HUDEP-2 (cell line): ENCODE measurements around the gene CHTF18.

ENCODE experiments used
- DNase-seq, 76 experiments: peaks; one replicate each; lab custom pipeline; 2025; ENCODE audit not compliant: unreplicated experiment in 76 of 76; lab: John Stamatoyannopoulos, UW

CHTF18 gene

DNA sequence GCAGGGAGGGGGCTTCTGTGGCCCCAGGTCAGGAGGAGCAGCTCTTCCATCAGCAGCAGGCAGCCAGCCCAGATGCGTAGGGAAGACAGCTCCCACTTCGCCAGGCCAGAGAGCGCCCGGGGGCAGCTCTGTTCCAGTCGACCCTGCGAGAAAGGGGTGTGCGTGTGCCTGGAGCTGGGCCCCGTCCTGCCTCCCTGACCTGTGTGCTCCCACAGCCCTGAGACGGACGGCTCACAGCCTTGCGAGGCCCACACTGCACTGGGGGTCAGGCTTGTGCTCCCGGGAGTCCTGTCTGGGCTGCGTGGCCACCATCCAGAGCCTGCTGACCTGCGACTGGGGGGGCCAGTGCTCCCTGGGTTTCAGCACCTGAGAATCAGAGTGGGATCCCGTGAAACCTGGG is 28.4 kb upstream of the CHTF18 start:
- DNase-seq = no peak

DNA sequence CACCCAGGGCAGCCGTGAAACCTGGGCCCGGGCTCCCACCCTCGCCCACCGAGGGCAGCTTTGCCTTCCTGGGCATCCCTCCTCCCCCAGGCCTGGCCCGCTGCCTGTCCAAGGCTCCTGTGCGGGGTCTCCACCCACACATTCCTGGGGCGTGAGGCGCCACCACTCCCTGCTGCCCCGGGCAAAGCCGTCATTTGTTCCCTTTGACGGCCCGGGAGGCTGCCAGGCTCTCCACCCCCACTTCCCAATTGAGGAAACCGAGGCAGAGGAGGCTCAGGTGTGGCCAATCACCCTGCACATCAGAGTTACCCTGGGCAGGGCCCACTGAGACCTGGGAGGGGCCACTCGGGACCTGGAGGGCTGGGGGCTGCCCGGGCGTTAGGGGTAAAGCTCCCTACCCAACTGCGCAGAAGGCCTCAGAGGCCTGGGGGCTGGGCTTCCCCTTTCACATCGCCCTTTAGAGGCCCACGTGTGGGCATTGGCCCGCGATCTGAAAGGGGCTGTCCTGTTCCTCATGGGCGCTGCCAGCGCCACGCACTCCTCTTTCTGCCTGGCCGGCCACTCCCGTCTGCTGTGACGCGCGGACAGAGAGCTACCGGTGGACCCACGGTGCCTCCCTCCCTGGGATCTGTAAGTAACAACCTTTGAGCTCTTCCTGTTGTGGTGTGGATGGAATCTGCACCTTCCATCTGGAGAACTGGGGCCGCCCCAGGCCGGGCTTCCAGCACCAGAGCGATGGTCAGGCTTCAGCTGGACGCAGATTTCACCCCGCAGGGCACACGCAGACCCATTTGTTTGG is 27.7 kb upstream of the CHTF18 start, which contains the start of gene MSLN:
Gene MSLN (plus strand): TSS at position 190 of the 799 bp plus-strand sequence. CDS start 1,947 bp downstream, outside the sequence.
- no peak for DNase-seq

DNA sequence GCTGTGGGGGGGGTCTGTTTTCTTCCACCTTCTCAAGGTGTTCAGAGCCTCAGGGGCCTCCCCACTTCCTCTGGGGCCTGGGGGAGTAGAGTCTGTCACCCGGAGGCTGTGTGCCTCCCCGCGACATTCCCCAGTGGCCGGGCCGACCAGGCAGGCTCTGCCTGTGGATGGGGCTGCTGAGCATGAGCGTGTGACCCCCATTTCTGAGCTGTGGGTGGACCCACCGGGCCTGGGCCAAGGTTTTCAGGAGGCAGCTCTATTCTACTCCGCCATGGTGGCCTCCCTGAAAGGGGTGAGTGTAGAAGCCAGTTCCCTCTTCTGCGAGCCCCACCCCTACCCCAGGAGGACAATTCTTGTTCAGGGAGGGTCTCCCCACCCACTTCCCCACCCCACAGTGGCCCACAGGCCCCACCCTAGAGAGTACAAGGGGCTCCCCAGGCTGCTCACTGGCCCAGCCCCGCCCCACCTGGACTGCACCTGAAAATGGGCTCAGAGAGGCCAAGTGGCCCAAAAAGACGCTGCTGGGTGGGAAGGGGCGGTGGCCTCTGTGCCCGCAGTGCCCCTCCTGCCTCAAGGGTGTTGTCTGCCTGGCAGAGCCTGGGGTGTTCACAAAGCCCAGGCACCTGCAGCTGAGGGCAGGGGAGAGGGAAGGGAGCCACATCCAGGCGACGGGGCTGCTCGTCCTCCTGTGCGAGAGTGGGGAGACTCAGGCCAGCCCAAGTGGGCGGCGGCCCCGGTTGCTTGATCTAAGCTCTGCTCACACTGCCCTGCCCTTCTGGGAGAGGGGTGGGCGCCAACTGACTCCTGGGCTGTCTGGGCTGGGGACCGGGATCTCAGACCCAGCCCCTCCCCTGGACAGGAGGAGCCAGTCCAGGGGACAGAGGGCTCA is 26.6 kb upstream of the CHTF18 start:
- no peak for DNase-seq

DNA sequence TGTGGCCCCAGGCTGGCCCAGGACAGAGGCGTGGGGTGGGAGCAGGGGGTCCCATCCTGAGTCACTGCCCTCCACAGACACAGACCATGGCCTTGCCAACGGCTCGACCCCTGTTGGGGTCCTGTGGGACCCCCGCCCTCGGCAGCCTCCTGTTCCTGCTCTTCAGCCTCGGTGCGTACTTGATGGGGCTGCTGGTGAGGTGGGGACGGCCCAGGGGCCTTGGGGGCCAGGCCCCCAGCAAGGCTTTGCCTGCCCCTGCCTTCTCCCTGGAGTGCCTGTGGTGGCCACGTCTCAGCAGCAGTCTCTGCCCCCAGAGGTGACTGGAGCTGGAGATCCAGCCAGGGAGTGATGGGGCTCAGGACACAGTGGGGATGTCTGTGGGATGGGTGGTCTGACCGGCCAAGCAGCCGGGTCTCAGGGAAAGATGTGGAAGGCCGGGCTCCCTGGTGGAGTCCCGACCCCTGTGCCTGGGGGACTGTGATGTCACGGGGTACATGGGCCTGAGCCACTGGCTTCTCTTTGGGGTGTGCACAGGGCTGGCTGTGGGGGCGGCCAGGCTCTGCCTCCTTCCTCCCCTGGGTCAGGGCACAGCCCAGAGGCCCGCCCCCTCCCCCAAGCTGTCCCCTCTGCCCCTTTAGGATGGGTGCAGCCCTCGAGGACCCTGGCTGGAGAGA is 25.7 kb upstream of the CHTF18 start:
- DNase-seq = no peak

DNA sequence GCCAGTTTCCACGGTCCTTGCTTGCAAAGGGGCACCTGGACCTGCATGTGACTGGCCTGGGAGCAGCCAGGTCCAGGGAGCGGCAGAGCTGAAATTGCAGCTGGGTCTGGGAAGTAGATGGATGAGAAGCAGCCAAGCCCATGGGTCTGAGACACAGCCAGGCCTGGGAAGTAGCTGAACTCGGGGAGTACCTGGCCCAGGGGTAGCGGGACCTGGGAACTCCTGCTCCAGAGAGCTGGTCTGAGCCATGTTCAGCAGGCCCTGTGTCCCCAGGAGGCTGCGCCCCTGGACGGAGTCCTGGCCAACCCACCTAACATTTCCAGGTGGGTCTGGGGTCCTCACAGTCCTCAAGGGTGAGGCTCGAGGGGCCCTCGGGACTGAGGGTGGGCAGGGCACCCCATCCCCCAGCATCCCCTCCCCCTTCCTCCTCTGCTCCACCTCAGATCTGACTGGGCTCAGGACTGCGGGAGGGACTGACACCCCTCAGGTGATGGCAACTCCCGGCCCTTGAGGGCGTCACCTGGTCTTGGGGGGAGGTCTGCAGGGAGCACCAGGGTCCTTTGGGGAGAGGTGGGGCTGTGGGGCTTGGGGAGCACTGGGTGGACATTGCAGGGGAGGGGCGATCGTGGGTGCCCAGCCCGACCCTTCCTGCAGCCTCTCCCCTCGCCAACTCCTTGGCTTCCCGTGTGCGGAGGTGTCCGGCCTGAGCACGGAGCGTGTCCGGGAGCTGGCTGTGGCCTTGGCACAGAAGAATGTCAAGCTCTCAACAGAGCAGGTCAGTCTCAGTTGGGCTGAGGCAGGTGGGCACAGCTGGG is 24.8 kb upstream of the CHTF18 start:
- no peak for DNase-seq

DNA sequence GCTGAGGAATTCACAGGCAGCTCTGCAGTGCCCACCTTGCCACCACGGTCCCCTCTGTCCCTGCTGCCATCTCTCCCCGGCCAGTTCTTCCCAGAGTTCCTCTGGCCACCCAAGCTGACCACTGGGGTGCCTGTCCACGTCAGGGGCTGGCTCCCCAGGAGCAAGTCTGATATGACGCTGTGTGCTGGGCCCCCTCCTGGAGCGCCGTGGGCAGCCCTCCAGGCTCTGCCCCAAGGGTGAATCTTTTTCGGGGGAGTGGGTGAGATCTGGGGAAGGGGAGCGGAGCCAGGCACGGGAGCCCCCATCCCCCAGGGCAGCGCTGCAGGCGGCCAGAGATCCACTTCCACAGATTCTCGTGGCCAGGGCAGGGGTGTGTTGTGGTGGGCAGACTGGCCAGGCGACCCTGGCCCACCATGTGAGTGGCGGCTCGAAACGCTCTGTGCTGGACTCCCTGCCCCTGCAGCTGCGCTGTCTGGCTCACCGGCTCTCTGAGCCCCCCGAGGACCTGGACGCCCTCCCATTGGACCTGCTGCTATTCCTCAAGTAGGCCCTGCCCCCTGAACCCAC is 24.2 kb upstream of the CHTF18 start:
- DNase-seq = no peak

DNA sequence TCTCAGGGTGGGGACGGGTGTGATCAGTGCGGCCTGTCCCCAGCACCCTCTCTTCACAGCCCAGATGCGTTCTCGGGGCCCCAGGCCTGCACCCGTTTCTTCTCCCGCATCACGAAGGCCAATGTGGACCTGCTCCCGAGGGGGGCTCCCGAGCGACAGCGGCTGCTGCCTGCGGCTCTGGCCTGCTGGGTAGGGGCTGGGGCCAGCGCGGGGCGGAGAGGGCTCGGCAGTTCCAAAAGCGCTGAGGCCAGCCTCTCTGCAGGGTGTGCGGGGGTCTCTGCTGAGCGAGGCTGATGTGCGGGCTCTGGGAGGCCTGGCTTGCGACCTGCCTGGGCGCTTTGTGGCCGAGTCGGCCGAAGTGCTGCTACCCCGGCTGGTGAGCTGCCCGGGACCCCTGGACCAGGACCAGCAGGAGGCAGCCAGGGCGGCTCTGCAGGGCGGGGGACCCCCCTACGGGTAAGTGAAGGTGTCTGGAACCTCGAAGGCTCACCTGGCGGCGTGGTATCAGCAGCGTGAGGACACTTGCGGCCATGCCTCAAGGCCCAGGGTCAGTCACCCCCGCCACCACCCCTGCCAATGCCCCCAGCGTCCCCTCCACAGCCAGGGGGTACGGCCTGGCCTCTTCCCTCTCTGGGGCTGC is 23.5 kb upstream of the CHTF18 start:
- DNase-seq = no peak

DNA sequence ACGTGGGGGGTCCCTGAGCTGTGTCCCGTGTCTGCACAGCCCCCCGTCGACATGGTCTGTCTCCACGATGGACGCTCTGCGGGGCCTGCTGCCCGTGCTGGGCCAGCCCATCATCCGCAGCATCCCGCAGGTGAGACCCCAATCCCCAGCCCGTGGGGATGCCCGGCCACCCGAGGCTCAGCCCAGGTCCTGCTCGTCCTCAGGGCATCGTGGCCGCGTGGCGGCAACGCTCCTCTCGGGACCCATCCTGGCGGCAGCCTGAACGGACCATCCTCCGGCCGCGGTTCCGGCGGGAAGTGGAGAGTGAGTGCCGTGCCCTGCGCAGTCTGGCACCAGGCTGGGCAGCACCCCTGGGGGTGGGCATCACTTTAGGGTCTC is 22.9 kb upstream of the CHTF18 start:
- DNase-seq = no peak

DNA sequence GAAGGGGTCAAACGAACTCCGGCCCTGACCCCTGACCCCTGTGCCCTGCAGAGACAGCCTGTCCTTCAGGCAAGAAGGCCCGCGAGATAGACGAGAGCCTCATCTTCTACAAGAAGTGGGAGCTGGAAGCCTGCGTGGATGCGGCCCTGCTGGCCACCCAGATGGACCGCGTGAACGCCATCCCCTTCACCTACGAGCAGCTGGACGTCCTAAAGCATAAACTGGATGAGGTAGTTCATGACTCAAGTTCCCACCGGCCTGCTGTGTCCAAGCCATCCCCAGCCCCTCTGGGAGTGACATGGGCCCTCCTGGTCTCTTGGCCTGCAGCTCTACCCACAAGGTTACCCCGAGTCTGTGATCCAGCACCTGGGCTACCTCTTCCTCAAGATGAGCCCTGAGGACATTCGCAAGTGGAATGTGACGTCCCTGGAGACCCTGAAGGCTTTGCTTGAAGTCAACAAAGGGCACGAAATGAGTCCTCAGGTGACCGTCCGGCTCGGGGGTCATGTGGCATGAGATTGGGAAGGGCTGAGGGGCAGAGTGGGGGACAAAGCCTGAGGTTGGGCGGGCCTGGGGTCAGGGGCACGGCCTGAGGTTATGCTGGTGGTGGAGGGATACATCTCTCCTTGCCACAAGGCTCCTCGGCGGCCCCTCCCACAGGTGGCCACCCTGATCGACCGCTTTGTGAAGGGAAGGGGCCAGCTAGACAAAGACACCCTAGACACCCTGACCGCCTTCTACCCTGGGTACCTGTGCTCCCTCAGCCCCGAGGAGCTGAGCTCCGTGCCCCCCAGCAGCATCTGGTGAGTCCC is 22.2 kb upstream of the CHTF18 start:
- no peak for DNase-seq

DNA sequence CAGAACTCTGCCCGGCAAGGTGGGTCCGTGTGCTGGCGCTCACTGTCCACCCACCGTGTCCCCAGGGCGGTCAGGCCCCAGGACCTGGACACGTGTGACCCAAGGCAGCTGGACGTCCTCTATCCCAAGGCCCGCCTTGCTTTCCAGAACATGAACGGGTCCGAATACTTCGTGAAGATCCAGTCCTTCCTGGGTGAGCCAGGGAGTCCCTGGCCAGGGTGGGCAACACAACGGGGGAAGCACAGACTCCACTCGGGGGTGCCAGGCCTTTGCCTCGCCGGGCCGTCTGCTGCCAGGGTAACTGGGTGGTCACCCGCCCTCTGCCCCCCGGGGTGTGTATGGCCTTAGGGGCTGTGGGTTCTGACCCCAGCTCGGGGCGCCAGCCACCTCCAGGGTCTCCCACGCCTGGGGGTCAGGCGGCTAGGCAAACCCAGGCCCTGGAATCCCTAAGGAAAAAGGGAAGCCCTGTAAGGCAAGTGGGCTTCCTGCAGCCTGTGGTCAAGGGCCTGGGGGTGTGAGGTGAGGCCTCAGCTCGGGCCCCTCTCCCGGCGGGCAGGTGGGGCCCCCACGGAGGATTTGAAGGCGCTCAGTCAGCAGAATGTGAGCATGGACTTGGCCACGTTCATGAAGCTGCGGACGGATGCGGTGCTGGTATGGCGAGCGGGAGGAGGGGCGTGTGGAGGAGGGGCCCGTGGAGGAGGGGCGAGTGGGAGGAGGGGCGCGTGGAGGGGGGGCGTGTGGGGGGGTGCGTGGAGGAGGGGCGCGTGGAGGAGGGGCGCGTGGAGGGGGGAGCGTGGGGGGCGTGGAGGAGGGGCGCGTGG is 21.4 kb upstream of the CHTF18 start:
- no peak for DNase-seq

DNA sequence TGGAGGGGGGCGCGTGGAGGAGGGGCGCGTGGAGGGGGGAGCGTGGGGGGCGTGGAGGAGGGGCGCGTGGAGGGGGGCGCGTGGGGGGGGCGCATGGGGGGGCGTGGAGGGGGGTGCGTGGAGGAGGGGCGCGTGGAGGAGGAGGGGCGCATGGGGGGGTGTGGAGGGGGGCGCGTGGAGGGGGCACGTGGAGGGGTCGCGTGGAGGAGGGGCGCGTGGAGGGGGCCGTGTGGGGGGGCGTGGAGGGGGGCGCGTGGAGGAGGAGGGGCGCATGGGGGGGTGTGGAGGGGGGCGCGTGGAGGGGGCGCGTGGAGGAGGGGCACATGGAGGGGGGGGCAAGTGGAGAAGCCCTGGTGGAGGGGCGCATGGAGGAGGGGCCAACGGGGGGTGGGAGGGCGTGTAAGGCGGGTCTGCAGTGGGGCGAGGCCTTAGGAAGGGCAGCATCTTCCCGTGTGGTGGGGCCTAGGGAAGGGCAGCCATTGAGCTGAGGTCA is 20.6 kb upstream of the CHTF18 start:
- no peak for DNase-seq

DNA sequence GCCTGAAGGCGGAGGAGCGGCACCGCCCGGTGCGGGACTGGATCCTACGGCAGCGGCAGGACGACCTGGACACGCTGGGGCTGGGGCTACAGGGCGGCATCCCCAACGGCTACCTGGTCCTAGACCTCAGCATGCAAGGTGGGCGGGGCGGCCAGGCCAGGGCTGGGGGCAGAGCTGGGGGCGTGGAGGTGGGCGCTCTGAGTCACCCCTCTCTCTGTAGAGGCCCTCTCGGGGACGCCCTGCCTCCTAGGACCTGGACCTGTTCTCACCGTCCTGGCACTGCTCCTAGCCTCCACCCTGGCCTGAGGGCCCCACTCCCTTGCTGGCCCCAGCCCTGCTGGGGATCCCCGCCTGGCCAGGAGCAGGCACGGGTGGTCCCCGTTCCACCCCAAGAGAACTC is 20.0 kb upstream of the CHTF18 start:
- DNase-seq = no peak

DNA sequence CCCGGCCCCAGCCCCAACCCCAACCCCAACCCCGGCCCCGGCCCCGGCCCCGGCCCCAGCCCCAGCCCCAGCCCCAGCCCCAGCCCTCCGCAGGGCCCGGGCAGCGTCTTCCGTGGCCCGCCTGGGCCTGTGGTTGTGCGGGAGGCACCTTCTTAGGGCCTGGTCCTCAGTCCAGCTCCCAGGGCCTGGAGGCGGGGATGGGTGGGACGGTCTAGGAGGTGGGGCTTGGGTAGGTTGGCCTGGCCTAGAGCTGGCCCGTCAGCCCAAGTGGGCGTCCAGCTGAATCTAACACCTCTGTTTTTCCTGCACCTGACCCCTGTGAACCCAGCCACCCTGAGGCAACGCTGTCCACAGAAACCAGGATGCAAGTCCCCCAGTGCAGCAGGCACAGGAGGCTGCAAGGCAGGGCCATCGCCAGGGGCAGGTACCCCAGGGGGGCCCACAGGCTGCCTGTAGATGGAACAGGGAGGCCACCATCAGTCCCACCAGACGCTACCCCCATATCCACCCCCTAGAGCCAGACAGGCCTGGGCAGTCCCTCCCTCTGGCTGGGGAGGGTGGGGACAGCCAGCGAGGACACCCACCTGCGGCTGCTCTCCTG is 19.1 kb upstream of the CHTF18 start:
- no peak for DNase-seq

DNA sequence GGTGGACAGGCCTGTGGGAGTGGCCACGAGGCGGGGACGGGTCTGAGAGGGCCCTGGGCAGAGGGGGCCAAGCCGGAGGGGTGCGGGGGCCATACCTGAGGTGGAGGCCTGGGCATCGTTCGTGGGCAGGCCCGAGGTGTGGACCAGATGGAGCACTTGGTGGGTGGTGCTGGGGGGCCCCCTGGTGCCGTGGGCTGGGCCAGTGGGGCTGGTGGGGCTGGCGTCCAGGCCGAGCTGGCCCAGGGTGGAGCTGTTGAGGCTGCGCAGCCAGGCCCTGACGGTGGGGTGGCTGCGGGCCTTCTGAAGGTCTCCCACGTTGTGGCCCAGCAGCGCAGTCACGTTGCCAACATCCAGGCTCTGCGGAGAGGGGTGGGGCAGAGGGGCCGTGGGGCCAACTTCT is 18.5 kb upstream of the CHTF18 start:
- DNase-seq = no peak

DNA sequence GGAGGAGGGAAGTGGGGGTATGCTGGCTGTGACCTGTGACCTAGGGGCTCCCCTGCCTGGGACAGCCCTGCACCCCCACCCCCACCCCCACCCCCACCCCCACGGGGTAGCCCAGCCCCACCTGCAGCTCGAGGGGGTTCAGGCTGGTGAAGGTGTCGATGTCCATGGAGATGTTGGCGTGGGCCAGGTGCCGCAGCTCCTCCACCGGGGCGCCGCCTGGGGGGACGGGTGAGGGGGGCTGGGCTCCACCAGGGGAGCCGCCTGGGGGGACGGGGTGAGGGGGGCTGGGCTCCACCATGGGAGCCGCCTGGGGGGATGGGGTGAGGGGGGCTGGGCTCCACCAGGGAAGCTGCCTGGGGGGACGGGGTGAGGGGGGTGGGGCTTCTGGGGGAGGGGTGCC is 18.0 kb upstream of the CHTF18 start:
- no peak for DNase-seq

DNA sequence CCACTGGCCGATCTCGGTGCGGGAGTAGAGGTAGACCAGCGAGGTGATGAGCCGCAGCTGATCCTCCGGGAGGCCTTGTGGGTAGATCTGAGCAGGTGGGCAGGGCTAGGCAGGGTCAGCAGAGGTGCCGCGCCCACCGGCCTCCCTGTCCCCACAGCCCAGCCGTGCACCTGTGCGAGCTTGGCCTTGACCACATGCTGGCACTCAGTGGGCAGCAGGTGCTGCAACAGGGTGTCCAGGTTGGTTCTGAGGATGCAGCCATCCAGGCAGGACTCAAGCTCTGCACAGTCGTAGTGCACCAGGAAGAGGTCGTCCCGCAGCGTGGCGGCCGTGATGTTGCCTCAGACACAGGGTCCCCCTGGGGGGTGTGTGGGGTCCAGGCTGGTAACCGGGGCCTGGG is 15.5 kb upstream of the CHTF18 start:
- DNase-seq = no peak
